A549 (cell line): ENCODE results near the gene TRIM25. TPM values are rescaled to one million over a fixed set of nuclear protein-coding genes. Genes with fewer than 3 reads are reported as not detected.
A peak's percentile ranks its signal among the peaks of the same experiment; 100 is the strongest.

ENCODE experiments used
- ATAC-seq, 2 experiments: fragments of 200-7000 bp in 1 of 2; fragments of >200 bp in 1 of 2; cut with Nextera tagmentation in 1 of 2; cut with Tn5 transposase in 1 of 2; 3 replicates each; pipeline versions ENCODE4 v1.8.0 to v1.9.1; 2018 to 2020; ENCODE audit warnings: mild to moderate bottlenecking in 1 of 2, moderate library complexity in 1 of 2
- CTCF ChIA-PET: fragments of 300-600 bp; sonication (Branson Sonifier 250); formaldehyde crosslinking; extraction: SDS; loops from one replicate; lab custom pipeline; 2021; ENCODE audit warnings: antibody characterized with exemption, inconsistent platforms; lab: Yijun Ruan, JAX
- POLR2A ChIA-PET: fragments of 350-600 bp; formaldehyde crosslinking; extraction: SDS; loops from one replicate; lab custom pipeline; 2021; ENCODE audit warnings: antibody characterized with exemption, inconsistent platforms; lab: Yijun Ruan, JAX
- DNase-seq, 2 experiments: peaks; one replicate each; pipeline versions ENCODE4 v3.0.0 to v3.0.0-alpha.2; 2011 to 2016; ENCODE audit warnings: low read depth in 1 of 2, low spot score in 1 of 2
- FAIRE-seq: peaks from 2 replicates; lab custom pipeline; 2011; peaks lifted over from hg19 to GRCh38; lab: Jason Lieb, UNC
- H3K27ac ChIP-seq, 2 experiments: fragments of >200 bp; sonication (Bioruptor Twin); formaldehyde crosslinking; 3 replicates each; pipeline ENCODE4 v1.5.1; 2016 to 2017
- H3K4me1 ChIP-seq: fragments of >200 bp; sonication (Bioruptor Twin); formaldehyde crosslinking; 3 replicates; pipeline ENCODE4 v1.6.1; 2016
- H3K4me2 ChIP-seq: fragments of >200 bp; sonication (Bioruptor Twin); formaldehyde crosslinking; 3 replicates; pipeline ENCODE4 v1.6.1; 2016
- H3K4me3 ChIP-seq: fragments of >200 bp; sonication (Bioruptor Twin); formaldehyde crosslinking; 3 replicates; pipeline ENCODE4 v1.5.1; 2016
- H3K9me3 ChIP-seq: fragments of >200 bp; sonication (Bioruptor Twin); formaldehyde crosslinking; 3 replicates; pipeline ENCODE4 v1.6.1; 2016
- ATOH8 ChIP-seq: fragments of 250-450 bp; sonication (Bioruptor Pico); IDR thresholded peaks from 2 replicates; pipeline ENCODE4 v1.5.0; 2020; ENCODE audit warnings: low read depth, mild to moderate bottlenecking, moderate library complexity
- CBX2 ChIP-seq: fragments of 200-600 bp; sonication (generic); IDR thresholded peaks from 2 replicates; pipeline ENCODE4 v1.6.1; 2016; ENCODE audit warnings: low read depth, mild to moderate bottlenecking, borderline replicate concordance
- CTCF ChIP-seq: fragments of >200 bp; sonication (Bioruptor Twin); formaldehyde crosslinking; IDR thresholded peaks from 3 replicates; pipeline ENCODE4 v1.5.1; 2016
- EHMT2 ChIP-seq: fragments of 200-600 bp; sonication (generic); IDR thresholded peaks from 2 replicates; pipeline ENCODE4 v1.6.1; 2016; ENCODE audit warnings: antibody characterized with exemption, low read depth, mild to moderate bottlenecking, moderate library complexity
- ESRRA ChIP-seq: fragments of 150-350 bp; IDR thresholded peaks from 2 replicates; pipeline ENCODE4 v1.6.1; 2014; ENCODE audit warnings: mild to moderate bottlenecking, low read length, borderline replicate concordance
- HOXA7 ChIP-seq: fragments of 250-450 bp; sonication (Bioruptor Pico); IDR thresholded peaks from 2 replicates; pipeline ENCODE4 v1.5.0; 2020; ENCODE audit warnings: mild to moderate bottlenecking, moderate library complexity
- HOXB5 ChIP-seq: fragments of 250-450 bp; sonication (Bioruptor Pico); IDR thresholded peaks from 2 replicates; pipeline ENCODE4 v1.5.0; 2020; ENCODE audit warnings: mild to moderate bottlenecking, moderate library complexity
- JUNB ChIP-seq: fragments of >200 bp; sonication (Bioruptor Twin); formaldehyde crosslinking; IDR thresholded peaks from 2 replicates; pipeline ENCODE4 v1.6.1; 2016
- MAZ ChIP-seq: fragments of 150-350 bp; IDR thresholded peaks from 2 replicates; pipeline ENCODE4 v1.6.1; 2014; ENCODE audit warnings: antibody characterized with exemption, low read depth, low read length, borderline replicate concordance
- NPAS2 ChIP-seq: fragments of 250-450 bp; sonication (Bioruptor Pico); IDR thresholded peaks from 2 replicates; pipeline ENCODE4 v1.8.0; 2022; ENCODE audit warnings: mild to moderate bottlenecking, moderate library complexity, borderline replicate concordance
- NR3C1 ChIP-seq: fragments of >200 bp; sonication (Bioruptor Twin); formaldehyde crosslinking; IDR thresholded peaks from 3 replicates; pipeline ENCODE4 v1.6.1; 2017
- PHF8 ChIP-seq: fragments of 200-600 bp; sonication (generic); IDR thresholded peaks from 2 replicates; pipeline ENCODE4 v1.6.1; 2016; ENCODE audit warnings: low read depth, mild to moderate bottlenecking, antibody characterized with exemption, moderate library complexity, borderline replicate concordance
- RARB ChIP-seq: fragments of 250-450 bp; sonication (Bioruptor Pico); IDR thresholded peaks from 2 replicates; pipeline ENCODE4 v1.8.0; 2021; ENCODE audit warnings: mild to moderate bottlenecking, moderate library complexity
- RCOR1 ChIP-seq: fragments of 150-350 bp; IDR thresholded peaks from 2 replicates; pipeline ENCODE4 v1.6.1; 2014; ENCODE audit warnings: antibody characterized with exemption, low read length, low read depth
- SMC3 ChIP-seq: fragments of >200 bp; sonication (Bioruptor Twin); formaldehyde crosslinking; IDR thresholded peaks from 3 replicates; pipeline ENCODE4 v1.6.1; 2018; ENCODE audit warnings: inconsistent platforms
- TFCP2L1 ChIP-seq: fragments of 250-450 bp; sonication (Bioruptor Pico); IDR thresholded peaks from 2 replicates; pipeline ENCODE4 v1.5.0; 2021; ENCODE audit warnings: mild to moderate bottlenecking
- ZSCAN20 ChIP-seq: fragments of 250-450 bp; sonication (Bioruptor Pico); IDR thresholded peaks from 2 replicates; pipeline ENCODE4 v1.8.0; 2022; ENCODE audit warnings: mild to moderate bottlenecking, moderate library complexity
- WGBS: methylation state at CpG from one replicate; pipeline ENCODE4 v1.1.6; 2017; ENCODE audit errors: missing lambda C conversion rate; 5-methylcytosine and 5-hydroxymethylcytosine counted together
- polyA plus RNA-seq, 4 experiments: library from polyadenylated mRNA; depleted of rRNA in 3 of 4; stranded (reverse); fragments of >200 nt; fragmentation: RNase III in 1 of 4; extraction: RNeasy Plus Mini Kit Qiagen cat#74134 plus additional on column Dnase treatment in 1 of 4; gene quantifications; 2 replicates in 3 of 4; 3 replicates in 1 of 4; pipeline ENCODE4 v1.2.3, GENCODE V29; 2011 to 2017
- TF ChIP-seq, protein P1 (sequence below): fragments of 250-450 bp; sonication (Bioruptor Pico); IDR thresholded peaks from 2 replicates; pipeline ENCODE4 v1.5.0; 2021; ENCODE audit warnings: mild to moderate bottlenecking, moderate library complexity, borderline replicate concordance

TRIM25 gene
- polyA plus RNA-seq, 2 of the 4 experiments (the other 2 are of a cell fraction), result 38.3 to 65.4 TPM

- 0 out of 3 replicates have a peak, but pooled peaks have one; percentile 12 for TF ChIP-seq SMC3
- no peak for TF ChIP-seq RCOR1
Observed at GRCh38 chr17:56891751-56892150, 22.1 kb downstream of the TRIM25 start (continued).

DNA sequence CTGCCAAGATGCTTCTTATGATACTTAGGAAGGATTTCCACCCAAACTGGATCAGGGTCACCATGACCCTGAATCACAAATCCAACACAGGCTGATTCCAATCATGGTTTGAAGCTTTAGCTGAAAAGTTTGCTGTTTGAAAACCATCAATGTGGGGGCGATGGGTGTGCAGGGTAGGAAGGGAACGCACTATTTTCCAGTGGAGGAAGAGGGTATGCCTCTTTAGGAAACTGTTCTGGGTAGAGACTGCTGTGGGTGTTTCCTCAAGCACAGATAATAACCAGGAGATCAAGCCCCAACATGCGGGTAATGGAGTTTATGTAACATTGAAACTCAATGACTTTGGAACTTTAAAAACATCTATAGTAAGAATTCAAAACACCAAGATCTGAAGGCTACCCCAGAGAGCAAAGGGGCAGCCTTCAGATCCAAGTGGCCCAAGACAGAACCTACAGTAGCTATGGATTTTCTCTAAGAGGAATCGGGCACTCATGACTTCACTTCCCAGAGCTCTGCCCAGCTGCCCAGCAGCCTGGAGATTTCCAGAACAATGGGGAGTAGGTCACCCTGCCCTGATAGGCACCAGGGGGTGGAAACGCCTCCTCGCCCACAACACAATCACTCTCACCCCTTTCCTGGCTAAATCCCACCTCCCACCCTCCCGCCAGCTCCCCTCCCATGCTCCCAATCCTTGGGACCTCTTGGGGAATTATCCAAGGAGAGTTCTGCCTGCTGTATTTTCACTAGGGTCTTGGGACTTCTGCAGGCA, 22.8 kb downstream of the TRIM25 start:
- TF ChIP-seq, protein P1, sequence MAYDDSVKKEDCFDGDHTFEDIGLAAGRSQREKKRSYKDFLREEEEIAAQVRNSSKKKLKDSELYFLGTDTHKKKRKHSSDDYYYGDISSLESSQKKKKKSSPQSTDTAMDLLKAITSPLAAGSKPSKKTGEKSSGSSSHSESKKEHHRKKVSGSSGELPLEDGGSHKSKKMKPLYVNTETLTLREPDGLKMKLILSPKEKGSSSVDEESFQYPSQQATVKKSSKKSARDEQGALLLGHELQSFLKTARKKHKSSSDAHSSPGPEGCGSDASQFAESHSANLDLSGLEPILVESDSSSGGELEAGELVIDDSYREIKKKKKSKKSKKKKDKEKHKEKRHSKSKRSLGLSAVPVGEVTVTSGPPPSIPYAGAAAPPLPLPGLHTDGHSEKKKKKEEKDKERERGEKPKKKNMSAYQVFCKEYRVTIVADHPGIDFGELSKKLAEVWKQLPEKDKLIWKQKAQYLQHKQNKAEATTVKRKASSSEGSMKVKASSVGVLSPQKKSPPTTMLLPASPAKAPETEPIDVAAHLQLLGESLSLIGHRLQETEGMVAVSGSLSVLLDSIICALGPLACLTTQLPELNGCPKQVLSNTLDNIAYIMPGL (CRISPR knock-in tag), result no peak
- TF ChIP-seq ATOH8 (CRISPR knock-in tag) (no peak), ESRRA (no peak), RARB (CRISPR knock-in tag) (no peak), JUNB (no peak), HOXB5 (no peak), PHF8 (no peak)
- FAIRE-seq (no peak), ATAC-seq (no peak), DNase-seq (no peak)
- H3K4me1 ChIP-seq, result no peaks in the 10 kb centered on the region
- 92% methylated on average over 7 of the region's 7 CpGs for WGBS
- H3K9me3 ChIP-seq, result peaks cover 16% of the 10 kb centered on the region
- ChIA-PET CTCF (interaction anchor here (0.5 to 4.8 kb wide), 9 partner anchors 12 to 111 kb away, joined by 3 to 23 read pairs (median 5); no protein-coding TSS in a partner anchor), POLR2A (interaction anchor here (1.4 kb wide), 1 partner anchor 23 kb away, joined by 6 read pairs; the partner anchor contains the start of gene TRIM25)
- H3K4me3 ChIP-seq, result no peak overlapping the region
- H3K27ac ChIP-seq, result no peak overlapping the region
- no peak overlapping the region for H3K4me2 ChIP-seq

DNA sequence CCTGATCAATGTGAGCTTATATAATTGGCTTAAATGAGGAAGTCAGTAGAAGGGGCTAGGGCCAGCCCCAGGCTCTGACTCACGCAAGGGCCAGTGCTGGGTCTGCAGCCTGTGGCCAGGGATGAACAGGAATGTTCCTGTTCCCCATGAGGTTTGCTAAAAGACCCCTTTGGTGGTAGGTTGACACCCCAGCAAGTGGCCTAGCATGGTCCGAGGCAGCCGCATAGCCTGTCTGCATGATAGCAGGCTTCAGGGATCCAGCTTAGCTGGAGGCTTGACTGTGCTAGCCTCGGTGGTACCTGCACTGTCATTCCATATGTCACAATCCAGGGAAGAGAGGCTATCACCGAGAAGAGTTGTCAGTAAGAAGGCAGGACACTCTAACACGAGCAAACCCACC, 23.5 kb downstream of the TRIM25 start:
- ChIA-PET CTCF (interaction anchor here (0.9 to 4.8 kb wide), 7 partner anchors 11 to 110 kb away, joined by 3 to 23 read pairs (median 5); no protein-coding TSS in a partner anchor), POLR2A (interaction anchor here (1.4 kb wide), 1 partner anchor 24 kb away, joined by 6 read pairs; the partner anchor contains the start of gene TRIM25)
- 91% methylated on average over 6 of the region's 6 CpGs for WGBS

GRCh38 chr17:56887552-56888467, 26.0 kb downstream of the TRIM25 start:
- DNase-seq, result no peak
- ChIA-PET CTCF (interaction anchor here (0.9 to 4.8 kb wide), 4 partner anchors 11 to 73 kb away, joined by 3 to 23 read pairs (median 4); partner anchors contain the start of genes COIL and TRIM25), POLR2A (no interaction called here)
- TF ChIP-seq RARB (CRISPR knock-in tag) (no peak), EHMT2 (no peak), NR3C1 (no peak), CBX2 (no peak), ZSCAN20 (CRISPR knock-in tag) (no peak), HOXA7 (CRISPR knock-in tag) (no peak), CTCF (no peak), SMC3 (no peak), HOXB5 (no peak), NPAS2 (CRISPR knock-in tag) (no peak), TFCP2L1 (no peak), MAZ (no peak)
- TF ChIP-seq, protein P1 (CRISPR knock-in tag), result no peak

More for the DNA sequence above, 23.5 kb downstream of the TRIM25 start:
- DNase-seq, result no peak
- no peak overlapping the region for H3K4me2 ChIP-seq
- no peak for FAIRE-seq
- H3K4me1 ChIP-seq, result no peaks in the 10 kb centered on the region
- ATAC-seq, result no peak
- H3K4me3 ChIP-seq, result no peak overlapping the region
- no peak for TF ChIP-seq TFCP2L1
- TF ChIP-seq, all 56 proteins: peak for 0
- peaks cover 16% of the 10 kb centered on the region for H3K9me3 ChIP-seq
- no peak overlapping the region for H3K27ac ChIP-seq

More at GRCh38 chr17:56887552-56888467, 26.0 kb downstream of the TRIM25 start:
- no peak overlapping the region for H3K4me3 ChIP-seq
- FAIRE-seq (no peak), ATAC-seq (no peak)
- no peaks in the 10 kb centered on the region for H3K4me1 ChIP-seq
- 92% methylated on average over 9 of the region's 9 CpGs for WGBS
- no peak overlapping the region for H3K4me2 ChIP-seq
- H3K9me3 ChIP-seq, result peaks cover 16% of the 10 kb centered on the region
- no peak overlapping the region for H3K27ac ChIP-seq
